H4 (cell line): ENCODE data around the gene TNIP3. TPM values are rescaled to one million over a fixed set of nuclear protein-coding genes. Genes with fewer than 3 reads are reported as not detected.
"Not testable (repeated sequence)": the region's sequence is repeated elsewhere in the genome, so short reads cannot be mapped to it uniquely, and the experiment has no call there.

Experiments
- DNase-seq: peaks from one replicate; pipeline ENCODE4 v3.0.0-alpha.2; 2015; ENCODE audit warnings: low spot score
- total RNA-seq: library from RNA; depleted of rRNA; stranded (reverse); fragments of >200 nt; shearing (Covaris generic); gene quantifications from 2 replicates; pipeline ENCODE4 v1.2.3, GENCODE V29; 2014; rRNA removed

Gene TNIP3
- 0.66 and 1.5 TPM in 2 replicates for total RNA-seq

DNA sequence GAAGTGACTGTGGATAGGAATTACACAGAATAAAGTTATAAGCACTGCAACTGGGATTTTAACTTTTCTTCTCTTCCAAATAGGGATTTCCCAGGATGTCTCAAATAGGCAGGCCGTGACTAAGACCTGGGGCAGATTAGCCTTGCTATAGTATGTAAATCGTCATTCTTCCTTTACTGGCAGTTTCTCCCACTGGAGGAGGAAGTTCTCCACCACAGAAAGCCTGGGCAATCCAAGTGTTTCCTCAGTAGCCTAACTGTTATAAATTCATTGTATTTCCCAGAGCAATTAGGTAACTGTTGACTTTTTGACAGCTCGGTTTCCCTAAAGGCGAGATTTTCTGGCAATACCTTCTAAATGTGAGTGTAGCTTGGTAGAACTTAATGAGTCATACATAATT, at the start of gene TNIP3:
Gene TNIP3, minus strand, starts transcription at position 31 of the 400 bp plus-strand sequence. CDS start 196 bp downstream, outside the sequence.
- peak; percentile 28 for DNase-seq

DNA sequence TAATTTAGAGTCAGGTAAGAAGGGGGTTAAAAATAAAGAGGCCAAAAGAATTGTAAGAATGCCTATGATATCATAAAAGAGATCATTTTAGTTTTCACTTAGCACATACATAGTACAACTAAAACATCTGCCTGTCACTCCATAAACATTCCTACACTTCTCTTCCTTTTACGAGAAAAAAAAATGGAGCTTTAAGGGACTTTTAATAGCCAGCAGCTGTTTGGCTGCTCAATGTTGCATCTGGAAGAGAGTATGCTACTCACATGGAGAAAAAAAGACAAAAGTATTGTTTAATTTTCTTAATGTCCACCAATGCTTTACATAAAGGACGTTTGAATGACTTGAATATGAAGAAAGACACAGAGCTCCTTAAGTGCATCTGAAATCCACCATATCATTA, 48.7 kb upstream of the TNIP3 start:
- DNase-seq = no peak

DNA sequence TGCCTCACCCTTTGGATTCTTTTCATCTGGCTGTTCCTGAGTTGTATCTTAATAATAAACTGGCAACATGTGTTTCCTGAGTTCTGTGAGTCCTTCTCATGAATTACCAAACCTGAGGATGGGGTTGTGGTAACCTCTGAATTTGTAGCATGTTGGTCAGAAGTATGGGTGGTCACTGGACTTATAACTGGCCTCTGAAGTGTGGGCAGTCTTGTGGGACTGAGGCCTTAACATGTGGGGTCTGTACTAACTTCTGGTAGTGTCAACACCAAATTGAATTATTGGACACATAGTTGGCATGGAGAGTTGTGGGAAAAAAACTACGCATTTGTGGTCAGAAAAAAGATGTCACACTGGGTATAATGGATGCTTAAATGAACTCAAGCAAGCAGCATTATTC, 45.0 kb upstream of the TNIP3 start:
- DNase-seq = no peak

GRCh38 chr4:121208244-121209007, 44.3 kb upstream of the TNIP3 start:
- no peak for DNase-seq

- DNase-seq = not testable (repeated sequence)
These were observed 41.7 kb upstream of the TNIP3 start for GRCh38 chr4:121205777-121206176.

GRCh38 chr4:121200795-121201472, 36.8 kb upstream of the TNIP3 start:
- no peak for DNase-seq

DNA sequence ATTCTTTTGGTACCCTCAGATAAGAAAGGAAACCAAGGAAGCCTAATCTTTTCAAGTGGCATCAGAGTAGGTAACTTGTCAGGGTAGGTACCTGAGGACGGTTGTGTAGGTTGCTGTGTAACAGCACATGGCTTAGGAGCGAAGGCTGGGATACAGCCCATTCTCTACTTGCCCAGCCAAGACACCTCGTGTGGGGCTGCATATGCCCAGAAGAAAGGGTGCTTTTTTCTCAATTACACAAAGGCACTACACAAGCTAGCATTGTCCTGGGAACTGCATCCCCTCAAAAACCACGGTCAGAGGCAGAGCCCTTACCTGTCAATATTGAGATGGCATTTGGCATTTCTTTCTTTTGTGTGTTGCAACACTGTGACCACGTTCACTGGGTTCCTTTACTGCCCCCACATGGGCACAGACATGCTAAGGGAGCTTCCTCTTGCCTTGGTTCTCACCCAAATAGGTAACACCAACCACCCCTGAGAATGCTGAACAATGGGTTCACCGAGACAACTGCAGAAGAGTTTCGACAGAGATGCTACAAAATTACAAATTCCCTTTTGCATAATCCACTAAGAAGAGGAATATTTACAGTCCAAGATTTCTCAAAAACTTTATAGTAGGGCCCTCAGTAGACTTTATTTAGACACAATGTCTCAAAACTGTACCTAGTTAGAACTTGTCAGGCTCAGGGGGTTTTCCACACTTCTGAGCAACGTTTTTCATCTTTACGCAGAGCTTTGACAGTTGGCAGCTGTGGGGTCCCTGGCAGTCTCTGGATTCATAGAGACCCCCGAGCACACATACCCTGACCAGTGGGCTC, 35.8 kb upstream of the TNIP3 start:
- DNase-seq = no peak

GRCh38 chr4:121198251-121198650, 34.1 kb upstream of the TNIP3 start:
- no peak for DNase-seq

- no peak for DNase-seq
These were observed 31.5 kb upstream of the TNIP3 start for GRCh38 chr4:121195649-121196048.

DNA sequence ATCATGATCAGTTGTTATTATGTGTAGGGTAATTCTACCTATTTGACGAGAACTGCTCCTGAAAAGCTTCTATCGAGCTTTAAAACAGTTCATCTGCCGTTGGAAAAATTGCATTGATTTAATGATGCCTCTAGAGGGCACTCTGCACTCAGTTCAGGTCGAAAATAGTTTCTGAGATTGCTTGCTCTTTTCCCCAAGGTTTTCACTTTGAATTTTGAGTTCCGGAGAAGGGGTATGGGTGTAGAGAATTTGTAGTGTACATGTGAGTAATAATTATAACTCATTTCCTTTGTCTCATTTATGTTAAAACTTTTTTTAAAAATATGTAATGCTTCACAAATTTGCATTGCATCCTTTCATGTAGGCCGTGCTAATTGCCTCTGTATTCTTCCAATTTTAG, 28.4 kb upstream of the TNIP3 start:
- DNase-seq = peak; percentile 37

DNA sequence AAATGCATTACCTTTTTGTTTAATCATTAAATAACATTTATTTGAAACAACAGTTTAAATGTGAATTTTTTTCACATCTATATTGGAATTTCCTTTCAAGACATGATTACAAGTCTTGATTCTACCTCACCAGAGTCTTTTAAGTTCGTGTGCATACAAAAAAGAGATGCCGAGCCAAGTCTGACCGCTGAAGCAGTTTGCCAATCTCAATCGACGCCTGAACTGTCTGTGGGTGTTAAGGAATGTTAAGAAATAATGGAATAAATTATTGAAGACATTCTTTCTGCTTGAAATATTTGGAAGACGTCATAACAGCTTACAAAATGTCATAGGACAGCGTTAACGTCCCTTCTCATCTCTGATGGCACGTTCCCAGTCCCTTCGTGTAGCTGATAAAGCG, 27.9 kb upstream of the TNIP3 start:
- DNase-seq = no peak

GRCh38 chr4:121191361-121191760, 27.2 kb upstream of the TNIP3 start:
- no peak for DNase-seq

- DNase-seq = no peak
These were observed 26.3 kb upstream of the TNIP3 start for GRCh38 chr4:121190389-121190788.

DNA sequence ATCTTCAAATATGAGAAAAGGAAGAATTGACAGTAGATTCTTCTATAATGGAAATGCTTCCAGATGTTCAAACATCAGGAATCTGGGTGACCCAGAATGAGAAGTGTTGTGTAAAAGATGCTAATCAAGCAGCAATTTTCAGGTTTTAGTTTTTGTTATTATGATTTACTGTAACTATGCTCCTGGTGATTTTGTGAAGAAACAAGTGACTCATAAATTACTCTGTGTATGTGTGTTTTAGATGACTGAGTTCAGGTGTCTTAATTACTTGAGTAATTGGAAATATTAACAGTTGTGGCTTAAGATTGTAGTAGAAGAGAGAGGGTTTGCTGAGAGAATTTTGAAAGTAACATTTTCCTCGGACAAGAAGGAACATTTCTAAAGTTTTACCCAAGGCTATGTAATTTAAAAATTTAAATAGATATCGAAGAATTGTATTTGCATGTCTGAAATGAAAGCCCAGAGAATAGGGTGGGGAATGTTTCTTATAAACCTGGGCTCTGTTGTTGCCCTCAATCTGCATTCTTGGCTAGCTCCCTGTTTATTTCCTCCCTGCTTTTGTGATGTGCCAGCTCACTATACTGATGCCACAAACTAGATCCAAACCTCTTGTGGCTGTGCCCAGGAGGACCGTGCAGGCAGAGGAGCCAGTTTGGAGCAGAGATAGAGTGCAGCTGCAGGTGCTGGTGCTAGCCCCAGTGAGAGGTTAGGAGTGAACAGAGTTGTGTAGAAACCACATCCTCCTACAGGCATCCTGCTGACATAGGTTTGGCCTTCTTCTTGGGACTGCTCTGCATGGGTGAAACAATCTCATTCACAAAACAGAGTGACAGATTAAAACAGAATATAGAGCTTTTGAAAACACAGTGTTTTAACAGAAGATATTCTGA, 25.4 kb upstream of the TNIP3 start:
- no peak for DNase-seq

DNA sequence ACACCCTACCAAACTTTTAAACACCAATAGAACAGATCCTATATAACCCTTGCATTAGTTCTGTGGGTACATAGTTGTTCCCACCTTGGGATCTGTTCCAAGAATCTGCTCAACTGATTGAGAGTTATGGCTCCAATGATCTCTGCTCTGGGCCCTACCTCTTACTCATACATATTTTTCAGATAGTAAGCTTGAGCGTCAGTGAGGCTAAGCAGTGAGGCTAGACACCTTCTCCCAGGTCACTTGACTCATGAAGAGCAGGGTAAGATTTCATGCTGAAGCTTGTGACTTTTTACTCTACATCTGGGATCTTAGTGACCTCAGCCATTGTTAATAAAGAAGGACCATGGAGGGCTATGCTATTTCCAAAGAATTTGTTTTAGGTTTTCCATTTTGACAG, 23.1 kb upstream of the TNIP3 start:
- DNase-seq = no peak

DNA sequence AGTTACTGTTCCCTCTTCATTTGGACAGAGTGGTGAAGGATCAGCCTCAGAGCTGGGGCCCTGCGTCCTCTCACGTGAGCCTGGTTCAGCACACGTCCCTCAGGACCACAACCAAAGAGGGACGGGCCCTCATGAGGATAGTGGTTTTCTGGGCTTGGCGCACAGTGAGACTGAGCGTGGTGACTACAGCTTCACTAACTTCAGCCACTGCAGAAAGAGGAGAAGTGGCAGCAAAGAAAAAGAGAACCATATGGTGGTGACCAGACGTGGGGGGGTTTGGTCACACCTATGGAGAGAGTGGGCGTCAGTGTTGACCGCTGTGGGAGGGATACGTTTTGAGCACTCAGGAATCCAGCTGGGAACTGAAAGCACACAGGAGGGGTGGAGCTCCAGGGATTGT, 21.8 kb upstream of the TNIP3 start:
- DNase-seq = no peak

DNA sequence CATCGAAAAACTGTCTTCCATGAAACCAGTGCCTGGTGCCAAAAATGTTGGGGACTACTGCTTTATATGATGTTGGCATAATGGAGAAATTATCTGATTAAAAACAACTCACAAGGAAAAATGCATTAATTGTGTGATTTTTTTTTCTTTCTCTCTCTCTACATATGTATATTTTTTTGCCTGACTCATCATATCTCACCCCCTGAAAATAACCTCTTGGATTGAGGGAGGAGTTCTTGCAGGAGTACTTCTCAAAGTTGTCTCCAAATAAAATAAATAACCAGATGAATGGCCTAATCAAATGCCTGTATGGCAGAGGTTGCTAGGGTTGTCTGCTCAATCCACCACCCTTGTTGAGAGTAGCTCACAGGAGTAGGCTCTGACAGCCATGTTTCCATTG, 19.9 kb upstream of the TNIP3 start:
- no peak for DNase-seq

DNA sequence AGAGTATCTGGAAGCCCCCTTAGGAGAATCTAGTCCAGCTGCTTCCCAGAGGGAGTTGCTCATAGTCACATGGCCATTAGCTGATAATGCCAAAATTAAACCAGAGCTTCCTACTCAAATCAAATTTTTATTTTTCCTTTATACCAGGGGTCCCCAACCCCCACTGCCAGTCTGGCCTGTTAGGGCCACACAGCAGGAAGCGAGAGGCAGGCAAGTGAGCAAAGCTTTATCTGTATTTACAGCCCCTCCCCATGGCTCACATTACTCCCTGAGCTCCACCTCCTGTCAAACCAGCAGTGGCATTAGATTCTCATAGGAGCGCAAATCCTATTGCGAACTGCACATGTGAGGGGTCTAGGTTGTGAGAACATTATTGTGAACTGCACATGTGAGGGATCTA, 19.2 kb upstream of the TNIP3 start:
- DNase-seq = no peak

DNA sequence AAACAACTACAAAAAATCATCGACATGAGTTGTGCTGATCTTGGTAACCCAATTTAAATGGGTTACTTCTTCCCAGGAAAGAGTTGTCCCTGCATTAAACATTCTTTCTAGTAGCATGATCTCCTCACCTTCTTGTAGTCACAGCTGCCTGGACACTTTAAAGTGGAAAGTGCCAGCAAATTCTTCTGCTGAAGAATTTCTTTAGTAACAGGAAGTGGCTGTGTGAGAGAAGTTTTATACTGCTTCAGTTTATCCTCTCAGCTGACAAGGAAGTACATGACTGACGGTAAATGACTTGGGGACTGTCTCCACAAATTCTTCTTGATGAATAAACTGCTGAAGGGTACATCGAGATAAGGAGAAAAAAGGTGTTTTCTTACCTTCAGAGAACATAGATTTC, 18.2 kb upstream of the TNIP3 start:
- peak; percentile 51 for DNase-seq

GRCh38 chr4:121181493-121181892, 17.4 kb upstream of the TNIP3 start:
- DNase-seq = no peak

- DNase-seq = no peak
These were observed 16.4 kb upstream of the TNIP3 start for GRCh38 chr4:121180558-121180957.
